HG02973 (cell line): Measurements from ENCODE around the gene ETNK2.

Experiments
- ATAC-seq: cut with Tn5 transposase; IDR thresholded peaks from one replicate; pipeline ENCODE4 v1.9.1; 2021; ENCODE audit warnings: moderate library complexity; ENCODE audit not compliant: unreplicated experiment

The ETNK2 gene

GRCh38 chr1:204084247-204084772 lies 67.5 kb downstream of the ETNK2 start:
- no peak for ATAC-seq

GRCh38 chr1:204083491-204083890 lies 68.4 kb downstream of the ETNK2 start:
- ATAC-seq = no peak

GRCh38 chr1:204081791-204082513 lies 69.9 kb downstream of the ETNK2 start:
- no peak for ATAC-seq

- ATAC-seq = no peak
Measured at GRCh38 chr1:204081164-204081790, 70.6 kb downstream of the ETNK2 start.
